Measurements from ENCODE around the gene TXNL4A. TPM values are rescaled to one million over a fixed set of nuclear protein-coding genes. Genes with fewer than 3 reads are reported as not detected.

Gene TXNL4A
- total RNA-seq, 1 donor from 2014 or later = 79.6 TPM

GRCh38 chr18:79951545-79952455, 36.6 kb downstream of the TXNL4A start, which contains the start of gene SLC66A2:
SLC66A2 (minus strand) TSS chr18:79951653; CDS start chr18:79950926, 727 bp downstream.
- H3K36me3 ChIP-seq (ENCODE audit: control insufficient read depth, insufficient read depth, low read length) = no peaks in the 10 kb centered on the region
- TF ChIP-seq CTCF (IDR thresholded peaks at IDR 0.05; ENCODE audit: insufficient read depth, low read length, poor library complexity, severe bottlenecking) = no peak
- DNase-seq (ENCODE audit: low read depth) = peak; percentile 26
- H3K27me3 ChIP-seq (ENCODE audit: control insufficient read depth, insufficient read depth, low read length) = no peaks in the 10 kb centered on the region
- peak within 1 kb of the TSS; percentile 81 for H3K4me3 ChIP-seq (ENCODE audit: low read depth, low read length)

- Histone ChIP-seq H3K27me3 (ENCODE audit: control insufficient read depth, insufficient read depth, low read length) (no peaks in the 10 kb centered on the region), H3K4me3 (ENCODE audit: low read depth, low read length) (peak overlapping the region; percentile 81), H3K36me3 (ENCODE audit: control insufficient read depth, insufficient read depth, low read length) (no peaks in the 10 kb centered on the region)
- no peak for DNase-seq (ENCODE audit: low read depth)
- TF ChIP-seq CTCF (IDR thresholded peaks at IDR 0.05; ENCODE audit: insufficient read depth, low read length, poor library complexity, severe bottlenecking) = no peak
Observed at GRCh38 chr18:79950515-79951341, 37.6 kb downstream of the TXNL4A start.

GRCh38 chr18:79949697-79950487, 38.5 kb downstream of the TXNL4A start:
- peak overlapping the region; percentile 81 for H3K4me3 ChIP-seq (ENCODE audit: low read depth, low read length)
- TF ChIP-seq CTCF (IDR thresholded peaks at IDR 0.05; ENCODE audit: insufficient read depth, low read length, poor library complexity, severe bottlenecking) = no peak
- no peaks in the 10 kb centered on the region for H3K36me3 ChIP-seq (ENCODE audit: control insufficient read depth, insufficient read depth, low read length)
- DNase-seq (ENCODE audit: low read depth) = no peak
- no peaks in the 10 kb centered on the region for H3K27me3 ChIP-seq (ENCODE audit: control insufficient read depth, insufficient read depth, low read length)

GRCh38 chr18:79948719-79949411, 39.5 kb downstream of the TXNL4A start:
- Histone ChIP-seq H3K27me3 (ENCODE audit: control insufficient read depth, insufficient read depth, low read length) (no peaks in the 10 kb centered on the region), H3K36me3 (ENCODE audit: control insufficient read depth, insufficient read depth, low read length) (no peaks in the 10 kb centered on the region), H3K4me3 (ENCODE audit: low read depth, low read length) (no peak overlapping the region)
- DNase-seq (ENCODE audit: low read depth) = no peak
- no peak for TF ChIP-seq CTCF (IDR thresholded peaks at IDR 0.05; ENCODE audit: insufficient read depth, low read length, poor library complexity, severe bottlenecking)

All from kidney epithelial cell (primary cell).